ENCODE data around the gene ATXN1. TPM values are rescaled to one million over a fixed set of nuclear protein-coding genes. Genes with fewer than 3 reads are reported as not detected.

ATXN1 gene
- total RNA-seq, 1 experiment from 2014 or later: 27.0 TPM

DNA sequence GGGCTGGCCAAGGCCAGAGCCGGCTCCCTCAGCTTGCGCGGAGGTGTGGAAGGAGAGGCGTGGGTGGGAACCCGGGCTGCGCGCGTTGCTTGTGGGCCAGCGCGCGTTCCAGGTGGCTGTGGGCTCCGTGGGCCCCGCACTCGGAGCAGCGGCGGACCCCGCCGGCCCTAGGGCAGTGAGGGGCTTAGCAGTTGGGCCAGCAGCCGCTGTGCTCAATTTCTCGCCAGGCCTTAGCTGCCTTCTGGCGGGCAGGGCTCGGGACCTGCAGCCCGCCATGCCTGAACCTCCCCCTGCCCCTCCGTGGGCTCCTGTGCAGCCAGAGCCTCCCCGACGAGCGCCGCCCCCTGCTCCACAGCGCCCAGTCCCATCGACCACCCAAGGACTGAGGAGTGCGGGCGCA is 414.4 kb downstream of the ATXN1 start:
- H3K4me2 ChIP-seq (ENCODE audit: low read length): no peak overlapping the region
- no peaks in the 10 kb centered on the region for H3K79me2 ChIP-seq (ENCODE audit: low read length)
- DNase-seq (no peak), ATAC-seq (no peak)
- H3K9me3 ChIP-seq (ENCODE audit: low read length): no peaks in the 10 kb centered on the region
- H3F3A ChIP-seq (ENCODE audit: low read length, unreplicated experiment): no peaks in the 10 kb centered on the region
- no peaks in the 10 kb centered on the region for H3K27me3 ChIP-seq (ENCODE audit: low read length)
- no peaks in the 10 kb centered on the region for H3K9me2 ChIP-seq (replicated peaks; ENCODE audit: low read length)
- H3K4me3 ChIP-seq (ENCODE audit: low read length): no peak overlapping the region
- intact Hi-C loops (cut with micrococcal nuclease): no loop called here
- BruUV-seq (replicated peaks): no TSS peak
- H3K4me1 ChIP-seq (ENCODE audit: insufficient read depth, low read length): peaks cover 15% of the 10 kb centered on the region
- ChIA-PET CTCF (no interaction called here), POLR2A (ENCODE audit: unreplicated experiment) (no interaction called here)
- TF ChIP-seq, protein P1, sequence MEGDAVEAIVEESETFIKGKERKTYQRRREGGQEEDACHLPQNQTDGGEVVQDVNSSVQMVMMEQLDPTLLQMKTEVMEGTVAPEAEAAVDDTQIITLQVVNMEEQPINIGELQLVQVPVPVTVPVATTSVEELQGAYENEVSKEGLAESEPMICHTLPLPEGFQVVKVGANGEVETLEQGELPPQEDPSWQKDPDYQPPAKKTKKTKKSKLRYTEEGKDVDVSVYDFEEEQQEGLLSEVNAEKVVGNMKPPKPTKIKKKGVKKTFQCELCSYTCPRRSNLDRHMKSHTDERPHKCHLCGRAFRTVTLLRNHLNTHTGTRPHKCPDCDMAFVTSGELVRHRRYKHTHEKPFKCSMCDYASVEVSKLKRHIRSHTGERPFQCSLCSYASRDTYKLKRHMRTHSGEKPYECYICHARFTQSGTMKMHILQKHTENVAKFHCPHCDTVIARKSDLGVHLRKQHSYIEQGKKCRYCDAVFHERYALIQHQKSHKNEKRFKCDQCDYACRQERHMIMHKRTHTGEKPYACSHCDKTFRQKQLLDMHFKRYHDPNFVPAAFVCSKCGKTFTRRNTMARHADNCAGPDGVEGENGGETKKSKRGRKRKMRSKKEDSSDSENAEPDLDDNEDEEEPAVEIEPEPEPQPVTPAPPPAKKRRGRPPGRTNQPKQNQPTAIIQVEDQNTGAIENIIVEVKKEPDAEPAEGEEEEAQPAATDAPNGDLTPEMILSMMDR (conservative IDR thresholded peaks at IDR 0.05; ENCODE audit: low read depth, low read length): no peak
- TF ChIP-seq EZH2 (IDR thresholded peaks at IDR 0.05; ENCODE audit: low read length, unreplicated experiment): no peak
- TF ChIP-seq EZH2phosphoT487 (IDR thresholded peaks at IDR 0.05; ENCODE audit: borderline replicate concordance, low read length): no peak
- H2AFZ ChIP-seq (ENCODE audit: low read length): no peak overlapping the region
- H3K27ac ChIP-seq (ENCODE audit: low read length): no peak overlapping the region
- H3K36me3 ChIP-seq (ENCODE audit: low read depth, low read length): no peaks in the 10 kb centered on the region
- H4K20me1 ChIP-seq (ENCODE audit: low read length): no peaks in the 10 kb centered on the region
- H3K9ac ChIP-seq (ENCODE audit: low read length): no peak overlapping the region

DNA sequence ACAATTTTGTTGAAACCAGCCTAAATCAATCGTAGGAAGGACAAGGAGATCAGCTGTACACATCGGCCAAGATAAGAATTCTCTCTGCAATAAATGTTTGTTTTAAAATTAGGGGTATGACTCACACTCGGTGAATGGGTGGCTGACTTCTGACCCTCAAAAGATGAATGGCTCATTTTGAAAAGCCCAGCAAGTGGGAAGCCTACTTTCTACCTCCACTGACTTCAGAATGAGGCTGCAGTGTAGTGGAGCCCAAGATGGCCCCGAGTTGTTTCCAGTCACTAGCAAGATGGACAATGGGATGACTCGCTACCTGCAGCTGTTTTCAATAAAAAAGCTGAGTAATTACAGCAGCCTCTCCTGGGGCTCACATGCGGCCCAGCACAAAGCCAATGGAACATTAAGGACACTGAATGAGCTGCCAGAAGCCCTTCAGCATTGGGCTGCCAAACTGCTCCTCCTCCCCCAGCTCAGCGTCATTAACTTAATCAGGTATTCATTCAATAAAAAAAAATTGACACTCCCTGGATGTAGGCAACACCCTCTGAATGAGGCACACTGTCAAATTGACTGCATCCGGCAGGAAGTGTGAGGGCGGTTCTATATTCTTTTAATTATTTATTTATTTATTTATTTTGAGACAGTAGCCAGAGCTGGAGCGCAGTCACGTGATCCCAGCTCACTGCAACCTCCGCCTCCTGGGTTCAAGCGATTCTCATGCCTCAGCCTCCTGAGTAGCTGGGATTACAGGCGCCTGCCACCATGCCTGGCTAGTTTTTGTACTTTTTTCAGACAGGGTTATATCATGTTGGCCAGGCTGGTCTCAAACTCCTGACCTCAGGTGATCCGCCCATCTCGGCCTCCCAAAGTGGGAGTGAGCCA is 415.6 kb downstream of the ATXN1 start:
- no peaks in the 10 kb centered on the region for H3K9me2 ChIP-seq (replicated peaks; ENCODE audit: low read length)
- no peak overlapping the region for H3K4me3 ChIP-seq (ENCODE audit: low read length)
- peak; percentile 85 for ATAC-seq
- ChIA-PET CTCF (interaction anchor here (0.8 kb wide), 1 partner anchor 12 kb away, joined by 4 read pairs; no protein-coding TSS in a partner anchor), POLR2A (ENCODE audit: unreplicated experiment) (no interaction called here)
- H3K4me2 ChIP-seq (ENCODE audit: low read length): peak overlapping the region; percentile 24
- DNase-seq: peak; percentile 78
- H3K4me1 ChIP-seq (ENCODE audit: insufficient read depth, low read length): peaks cover 15% of the 10 kb centered on the region
- H3K79me2 ChIP-seq (ENCODE audit: low read length): no peaks in the 10 kb centered on the region
- H3K27ac ChIP-seq (ENCODE audit: low read length): peak overlapping the region; percentile 42
- BruUV-seq (replicated peaks): no TSS peak
- intact Hi-C loops (cut with micrococcal nuclease): no loop called here
- peak overlapping the region; percentile 55 for H2AFZ ChIP-seq (ENCODE audit: low read length)
- H3K9me3 ChIP-seq (ENCODE audit: low read length): no peaks in the 10 kb centered on the region
- H4K20me1 ChIP-seq (ENCODE audit: low read length): no peaks in the 10 kb centered on the region
- H3F3A ChIP-seq (ENCODE audit: low read length, unreplicated experiment): no peaks in the 10 kb centered on the region
- no peaks in the 10 kb centered on the region for H3K36me3 ChIP-seq (ENCODE audit: low read depth, low read length)
- no peaks in the 10 kb centered on the region for H3K27me3 ChIP-seq (ENCODE audit: low read length)
- TF ChIP-seq, protein P1 (conservative IDR thresholded peaks at IDR 0.05; ENCODE audit: low read depth, low read length): no peak
- TF ChIP-seq EZH2phosphoT487 (IDR thresholded peaks at IDR 0.05; ENCODE audit: borderline replicate concordance, low read length): no peak
- H3K9ac ChIP-seq (ENCODE audit: low read length): no peak overlapping the region

DNA sequence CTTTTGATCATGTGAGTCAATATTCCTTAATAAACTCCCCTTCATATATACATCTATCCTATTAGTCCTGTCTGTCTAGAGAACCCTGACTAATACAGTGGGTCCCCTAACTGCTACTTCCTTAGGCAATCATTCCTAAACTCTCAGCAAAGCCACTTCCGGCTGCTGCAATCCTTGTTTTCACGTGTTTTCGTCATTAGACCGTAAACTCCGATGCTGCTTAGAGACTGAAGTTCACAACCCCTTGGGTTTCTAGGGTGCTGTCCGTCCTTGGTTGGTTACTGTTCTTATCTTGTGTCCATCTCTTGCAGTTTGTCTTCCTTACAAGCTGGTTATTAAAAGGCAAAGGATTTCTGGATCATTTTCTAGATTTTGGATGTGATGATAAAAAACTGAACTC is 416.5 kb downstream of the ATXN1 start:
- Histone ChIP-seq H2AFZ (ENCODE audit: low read length) (no peak overlapping the region), H3K4me3 (ENCODE audit: low read length) (no peak overlapping the region), H3K79me2 (ENCODE audit: low read length) (no peaks in the 10 kb centered on the region), H3K4me2 (ENCODE audit: low read length) (peak overlapping the region; percentile 24; the same call in 1 of the 2 replicates), H3K9me2 (replicated peaks; ENCODE audit: low read length) (no peaks in the 10 kb centered on the region), H3K36me3 (ENCODE audit: low read depth, low read length) (no peaks in the 10 kb centered on the region), H3K9ac (ENCODE audit: low read length) (no peak overlapping the region), H3K27me3 (ENCODE audit: low read length) (no peaks in the 10 kb centered on the region), H3F3A (ENCODE audit: low read length, unreplicated experiment) (no peaks in the 10 kb centered on the region), H4K20me1 (ENCODE audit: low read length) (no peaks in the 10 kb centered on the region), H3K4me1 (ENCODE audit: insufficient read depth, low read length) (peaks cover 15% of the 10 kb centered on the region), H3K27ac (ENCODE audit: low read length) (peak overlapping the region; percentile 42), H3K9me3 (ENCODE audit: low read length) (no peaks in the 10 kb centered on the region)
- TF ChIP-seq, protein P1 (conservative IDR thresholded peaks at IDR 0.05; ENCODE audit: low read depth, low read length): no peak
- TF ChIP-seq EZH2 (IDR thresholded peaks at IDR 0.05; ENCODE audit: low read length, unreplicated experiment) (no peak), EZH2phosphoT487 (IDR thresholded peaks at IDR 0.05; ENCODE audit: borderline replicate concordance, low read length) (no peak)
- ATAC-seq: no peak
- no TSS peak for BruUV-seq (replicated peaks)
- DNase-seq: no peak
- intact Hi-C loops (cut with micrococcal nuclease): no loop called here
- CTCF ChIA-PET: interaction anchor here (0.8 kb wide), 1 partner anchor 11 kb away, joined by 4 read pairs; no protein-coding TSS in a partner anchor
- POLR2A ChIA-PET (ENCODE audit: unreplicated experiment): no interaction called here

All from PC-3 (cell line).